ENCODE data around the gene CTNNA3.

DNA sequence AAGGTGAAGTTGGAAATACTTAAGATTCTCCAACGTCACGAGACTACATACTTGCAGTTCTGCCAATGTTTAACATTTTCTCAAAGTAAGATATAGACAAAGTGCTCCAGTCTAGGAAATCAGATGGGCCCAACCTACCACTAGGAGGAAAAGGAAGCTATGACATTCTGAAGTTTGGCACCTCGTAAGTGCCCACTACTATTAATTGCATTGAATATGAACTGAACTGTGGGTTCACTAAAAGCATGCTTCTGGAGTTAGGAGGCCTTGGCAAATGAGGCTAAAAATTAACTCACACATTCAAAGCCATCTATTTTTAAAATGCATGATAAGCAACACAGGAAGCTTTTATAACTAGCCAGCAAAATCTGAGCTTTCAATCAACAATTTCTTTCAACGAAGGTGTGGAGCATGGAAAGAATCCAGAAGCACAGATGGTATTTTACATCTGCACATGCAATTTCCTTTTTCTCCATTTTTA lies 620.5 kb downstream of the CTNNA3 start:
- TF ChIP-seq, protein P1, sequence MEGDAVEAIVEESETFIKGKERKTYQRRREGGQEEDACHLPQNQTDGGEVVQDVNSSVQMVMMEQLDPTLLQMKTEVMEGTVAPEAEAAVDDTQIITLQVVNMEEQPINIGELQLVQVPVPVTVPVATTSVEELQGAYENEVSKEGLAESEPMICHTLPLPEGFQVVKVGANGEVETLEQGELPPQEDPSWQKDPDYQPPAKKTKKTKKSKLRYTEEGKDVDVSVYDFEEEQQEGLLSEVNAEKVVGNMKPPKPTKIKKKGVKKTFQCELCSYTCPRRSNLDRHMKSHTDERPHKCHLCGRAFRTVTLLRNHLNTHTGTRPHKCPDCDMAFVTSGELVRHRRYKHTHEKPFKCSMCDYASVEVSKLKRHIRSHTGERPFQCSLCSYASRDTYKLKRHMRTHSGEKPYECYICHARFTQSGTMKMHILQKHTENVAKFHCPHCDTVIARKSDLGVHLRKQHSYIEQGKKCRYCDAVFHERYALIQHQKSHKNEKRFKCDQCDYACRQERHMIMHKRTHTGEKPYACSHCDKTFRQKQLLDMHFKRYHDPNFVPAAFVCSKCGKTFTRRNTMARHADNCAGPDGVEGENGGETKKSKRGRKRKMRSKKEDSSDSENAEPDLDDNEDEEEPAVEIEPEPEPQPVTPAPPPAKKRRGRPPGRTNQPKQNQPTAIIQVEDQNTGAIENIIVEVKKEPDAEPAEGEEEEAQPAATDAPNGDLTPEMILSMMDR (IDR thresholded peaks at IDR 0.05 in 8 of 11, conservative IDR thresholded peaks at IDR 0.05 in 3 of 11): no peak
- TF ChIP-seq POLR2AphosphoS5 (IDR thresholded peaks at IDR 0.05): no peak

Data from spleen (tissue), 7 donors.